Kidney (tissue), 14 donors: ENCODE data around the gene C3orf20. TPM values are rescaled to one million over a fixed set of nuclear protein-coding genes. Genes with fewer than 3 reads are reported as not detected.

ENCODE experiments used
- DNase-seq, 5 donors: peaks; one replicate each; pipeline ENCODE4 v3.0.0-alpha.2; 2013 to 2020
- FAIRE-seq: peaks from 2 replicates; lab custom pipeline; 2012; peaks lifted over from hg19 to GRCh38; lab: Jason Lieb, UNC
- H3K27ac ChIP-seq, 2 donors: one replicate each; pipeline ENCODE4 v1.7.0; 2013; ENCODE audit warnings: low read depth in 2 of 2, low read length in 2 of 2, inconsistent platforms in 1 of 2
- H3K27me3 ChIP-seq: one replicate; pipeline ENCODE4 v1.7.1; 2013; ENCODE audit warnings: low read length, inconsistent platforms; ENCODE audit not compliant: control insufficient read depth, insufficient read depth
- H3K36me3 ChIP-seq, 3 donors: one replicate each; pipeline versions ENCODE4 v1.7.0 to v1.7.1; 2013; ENCODE audit warnings: low read length in 3 of 3, control low read depth in 1 of 3, inconsistent platforms in 1 of 3; ENCODE audit not compliant: insufficient read depth in 3 of 3, control insufficient read depth in 2 of 3
- H3K4me1 ChIP-seq, 3 donors: one replicate each; pipeline versions ENCODE4 v1.7.0 to v1.7.1; 2013; ENCODE audit warnings: low read length in 3 of 3, inconsistent platforms in 1 of 3, low read depth in 1 of 3; ENCODE audit not compliant: control insufficient read depth in 2 of 3, insufficient read depth in 2 of 3
- H3K4me3 ChIP-seq, 3 donors: one replicate each; pipeline versions ENCODE4 v1.7.0 to v1.8.1; 2013; ENCODE audit warnings: low read length in 3 of 3, control low read depth in 1 of 3, inconsistent platforms in 1 of 3
- H3K9ac ChIP-seq, 3 donors: one replicate each; pipeline versions ENCODE4 v1.7.0 to v1.7.1; 2013; ENCODE audit warnings: low read length in 3 of 3, control low read depth in 1 of 3, inconsistent platforms in 1 of 3
- H3K9me3 ChIP-seq, 3 donors: one replicate each; pipeline versions ENCODE4 v1.7.0 to v1.7.1; 2013; ENCODE audit warnings: low read length in 3 of 3, control low read depth in 1 of 3, inconsistent platforms in 1 of 3; ENCODE audit not compliant: control insufficient read depth in 2 of 3, insufficient read depth in 1 of 3
- CTCF ChIP-seq: IDR thresholded peaks from 3 replicates; pipeline ENCODE4 v1.5.1; 2012; ENCODE audit warnings: mild to moderate bottlenecking, moderate library complexity, borderline replicate concordance; ENCODE audit not compliant: insufficient read depth; ENCODE audit errors: extremely low read depth
- intact Hi-C: fragments of 100-400 bp; cut with DNase I; formaldehyde crosslinking; loops from one replicate; pipeline ENCODE4 v1.11.1; 2022
- polyA plus RNA-seq: library from polyadenylated mRNA; stranded (reverse); fragments of 350-450 nt; fragmentation: Illumina TruSeq; extraction: RNeasy Lipid Tissue Mini Kit (QIAGEN cat#74804); gene quantifications from one replicate; pipeline ENCODE4 v1.2.3, GENCODE V29; 2014; ENCODE audit warnings: low read depth, low replicate concordance; ENCODE audit not compliant: insufficient read depth
- total RNA-seq: library from RNA; stranded (reverse); fragmentation: NEBNext Ultra II Directional; extraction: Animal tissue kit (Norgen Biotek cat#: 25700); gene quantifications from one replicate; pipeline ENCODE4 v1.2.1, GENCODE V29; 2021
- donor health status: control.
- donor health status: control.
- donor health status: control.
- donor health status: control.
- donor health status: control.
- donor health status: DM: yes; HTN: yes; CAD: no.
- donor health status: Normal renal cell carcinoma (clear cell type).

The C3orf20 gene
- total and polyA plus RNA-seq, 2 donors from 2014 or later = 0.16 TPM; not detected in 1

- peak in 2 of 5 donors; percentile 2 to 13 for DNase-seq
- Histone ChIP-seq H3K4me3 (no peak overlapping the region), H3K27ac (no peak overlapping the region), H3K4me1 (peaks cover 0 to 22% (median 21%) of the 10 kb centered on the region in 3 donors), H3K36me3 (no peaks in the 10 kb centered on the region), H3K27me3 (no peaks in the 10 kb centered on the region), H3K9ac (no peak overlapping the region), H3K9me3 (no peaks in the 10 kb centered on the region)
- intact Hi-C loops = loop anchor here (10.0 kb wide), 1 partner anchor 117 kb away; no protein-coding TSS in a partner anchor
- no peak for TF ChIP-seq CTCF
- no peak for FAIRE-seq
Observed at GRCh38 chr3:14798231-14798630, 123.3 kb downstream of the C3orf20 start.

- no peaks in the 10 kb centered on the region for H3K27me3 ChIP-seq
- H3K36me3 ChIP-seq = no peaks in the 10 kb centered on the region
- no peak overlapping the region for H3K4me3 ChIP-seq
- H3K4me1 ChIP-seq = peaks cover 0 to 26% (median 21%) of the 10 kb centered on the region in 3 donors
- no peak for DNase-seq
- intact Hi-C loops = loop anchor here (10.0 kb wide), 1 partner anchor 116 kb away; no protein-coding TSS in a partner anchor
- H3K27ac ChIP-seq = no peak overlapping the region
- no peaks in the 10 kb centered on the region for H3K9me3 ChIP-seq
- no peak for FAIRE-seq
- no peak overlapping the region for H3K9ac ChIP-seq
- no peak for TF ChIP-seq CTCF
Observed at GRCh38 chr3:14799146-14799545, 124.2 kb downstream of the C3orf20 start.

DNA sequence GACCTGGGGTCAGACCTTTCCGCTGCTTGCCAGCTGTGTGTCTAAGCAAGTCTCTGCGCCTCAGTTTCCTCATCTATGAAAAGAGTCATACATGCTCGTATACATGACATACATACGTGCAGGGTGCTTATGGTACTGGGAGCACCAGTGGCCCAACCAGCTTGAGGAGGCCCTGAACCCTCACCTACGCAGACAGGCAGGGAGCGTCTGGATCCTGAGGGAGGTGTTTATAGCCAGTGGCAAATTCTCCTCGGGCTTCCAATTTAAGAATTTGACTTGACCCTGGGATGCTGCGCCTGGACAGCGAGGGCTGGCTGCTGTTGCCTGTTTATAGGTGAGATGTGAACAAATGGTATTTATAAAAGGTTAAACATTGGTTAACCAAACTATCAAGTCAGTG lies 126.1 kb downstream of the C3orf20 start:
- no peak overlapping the region for H3K27ac ChIP-seq
- no peaks in the 10 kb centered on the region for H3K27me3 ChIP-seq
- H3K4me3 ChIP-seq = no peak overlapping the region
- FAIRE-seq (no peak), DNase-seq (peak in 2 of 5 donors; percentile 2 to 21)
- H3K9ac ChIP-seq = no peak overlapping the region
- peaks cover 0 to 37% (median 28%) of the 10 kb centered on the region in 3 donors for H3K4me1 ChIP-seq
- no peak for TF ChIP-seq CTCF
- intact Hi-C loops = no loop called here
- H3K36me3 ChIP-seq = no peaks in the 10 kb centered on the region
- H3K9me3 ChIP-seq = no peaks in the 10 kb centered on the region
